ENCODE results near the gene DCLK3.
A peak's percentile ranks its signal among the peaks of the same experiment; 100 is the strongest.

The DCLK3 gene, protein sequence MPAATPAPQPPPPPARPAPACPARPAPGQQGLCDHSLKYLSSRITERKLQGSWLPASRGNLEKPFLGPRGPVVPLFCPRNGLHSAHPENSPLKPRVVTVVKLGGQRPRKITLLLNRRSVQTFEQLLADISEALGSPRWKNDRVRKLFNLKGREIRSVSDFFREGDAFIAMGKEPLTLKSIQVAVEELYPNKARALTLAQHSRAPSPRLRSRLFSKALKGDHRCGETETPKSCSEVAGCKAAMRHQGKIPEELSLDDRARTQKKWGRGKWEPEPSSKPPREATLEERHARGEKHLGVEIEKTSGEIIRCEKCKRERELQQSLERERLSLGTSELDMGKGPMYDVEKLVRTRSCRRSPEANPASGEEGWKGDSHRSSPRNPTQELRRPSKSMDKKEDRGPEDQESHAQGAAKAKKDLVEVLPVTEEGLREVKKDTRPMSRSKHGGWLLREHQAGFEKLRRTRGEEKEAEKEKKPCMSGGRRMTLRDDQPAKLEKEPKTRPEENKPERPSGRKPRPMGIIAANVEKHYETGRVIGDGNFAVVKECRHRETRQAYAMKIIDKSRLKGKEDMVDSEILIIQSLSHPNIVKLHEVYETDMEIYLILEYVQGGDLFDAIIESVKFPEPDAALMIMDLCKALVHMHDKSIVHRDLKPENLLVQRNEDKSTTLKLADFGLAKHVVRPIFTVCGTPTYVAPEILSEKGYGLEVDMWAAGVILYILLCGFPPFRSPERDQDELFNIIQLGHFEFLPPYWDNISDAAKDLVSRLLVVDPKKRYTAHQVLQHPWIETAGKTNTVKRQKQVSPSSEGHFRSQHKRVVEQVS

DNA sequence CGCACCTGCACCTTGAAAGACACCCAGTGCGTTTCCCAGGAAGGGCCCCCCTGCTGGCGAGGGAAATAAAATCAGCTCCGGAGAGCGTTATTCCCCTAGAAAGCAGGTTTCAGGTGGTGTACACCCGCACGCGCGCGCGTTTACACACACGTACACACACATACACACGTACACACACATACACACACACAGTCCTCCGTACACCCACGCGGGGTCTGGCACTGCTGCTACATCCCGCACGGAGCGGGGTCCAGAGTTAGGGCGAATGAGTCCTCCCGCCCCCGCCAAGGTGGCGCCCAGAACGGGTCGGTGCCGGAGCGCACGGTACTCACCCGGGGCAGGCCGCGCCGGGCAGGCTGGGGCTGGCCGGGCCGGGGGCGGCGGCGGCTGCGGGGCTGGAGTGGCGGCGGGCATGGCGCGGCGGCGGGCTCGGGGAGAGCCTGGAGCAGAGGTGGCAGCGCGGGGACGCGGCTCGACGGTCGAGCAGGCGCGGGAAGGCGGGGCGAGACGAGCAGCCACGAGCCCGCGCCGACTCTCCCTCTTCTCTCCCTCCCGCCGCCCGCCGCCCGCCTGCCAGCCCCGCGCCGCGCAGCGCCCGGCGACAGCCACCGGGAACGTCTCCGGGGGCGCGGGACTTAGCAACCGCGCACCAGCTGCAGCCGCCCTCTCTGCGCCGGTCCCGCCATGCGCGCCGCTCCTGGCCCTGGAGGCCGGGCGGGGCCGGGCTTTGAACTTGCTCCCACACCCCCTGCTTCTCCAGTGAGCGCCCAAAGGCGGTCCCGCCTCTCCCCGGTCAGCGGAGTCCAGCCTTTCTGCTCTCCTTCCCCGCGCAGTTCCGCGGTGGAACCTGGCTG, at the start of gene DCLK3:
Gene DCLK3, minus strand, starts transcription at position 704 of the 854 bp plus-strand sequence. Its CDS starts 290 bp downstream, at position 414.
- no peak for DNase-seq (ENCODE audit: low read depth)
- peak within 1 kb of the TSS; percentile 13 for H3K4me3 ChIP-seq (ENCODE audit: low read depth, low read length)
- TF ChIP-seq, protein P1, sequence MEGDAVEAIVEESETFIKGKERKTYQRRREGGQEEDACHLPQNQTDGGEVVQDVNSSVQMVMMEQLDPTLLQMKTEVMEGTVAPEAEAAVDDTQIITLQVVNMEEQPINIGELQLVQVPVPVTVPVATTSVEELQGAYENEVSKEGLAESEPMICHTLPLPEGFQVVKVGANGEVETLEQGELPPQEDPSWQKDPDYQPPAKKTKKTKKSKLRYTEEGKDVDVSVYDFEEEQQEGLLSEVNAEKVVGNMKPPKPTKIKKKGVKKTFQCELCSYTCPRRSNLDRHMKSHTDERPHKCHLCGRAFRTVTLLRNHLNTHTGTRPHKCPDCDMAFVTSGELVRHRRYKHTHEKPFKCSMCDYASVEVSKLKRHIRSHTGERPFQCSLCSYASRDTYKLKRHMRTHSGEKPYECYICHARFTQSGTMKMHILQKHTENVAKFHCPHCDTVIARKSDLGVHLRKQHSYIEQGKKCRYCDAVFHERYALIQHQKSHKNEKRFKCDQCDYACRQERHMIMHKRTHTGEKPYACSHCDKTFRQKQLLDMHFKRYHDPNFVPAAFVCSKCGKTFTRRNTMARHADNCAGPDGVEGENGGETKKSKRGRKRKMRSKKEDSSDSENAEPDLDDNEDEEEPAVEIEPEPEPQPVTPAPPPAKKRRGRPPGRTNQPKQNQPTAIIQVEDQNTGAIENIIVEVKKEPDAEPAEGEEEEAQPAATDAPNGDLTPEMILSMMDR (conservative IDR thresholded peaks at IDR 0.05; ENCODE audit: low read depth, low read length): no peak

DNA sequence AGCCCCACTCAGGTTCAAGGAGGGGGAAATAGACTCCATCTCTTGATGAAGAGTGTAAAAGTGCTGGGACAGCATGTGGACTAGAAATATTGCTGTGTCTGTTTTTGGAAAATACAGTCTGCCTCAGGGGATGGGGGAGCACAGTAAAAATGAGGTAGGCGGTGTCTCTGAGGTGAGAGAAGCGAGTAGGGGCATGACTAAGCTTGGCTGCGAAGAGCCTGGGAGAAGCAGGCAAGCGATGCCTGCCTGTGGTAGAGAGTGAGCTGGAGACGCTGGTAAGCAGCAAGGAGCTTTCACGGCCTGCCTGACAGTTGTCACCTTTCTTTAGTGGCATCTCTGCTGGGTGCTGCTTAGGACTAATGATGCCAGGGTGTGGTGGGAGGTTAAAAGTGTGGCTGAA, 49.0 kb upstream of the DCLK3 start:
- TF ChIP-seq, protein P1 (conservative IDR thresholded peaks at IDR 0.05; ENCODE audit: low read depth, low read length): no peak
- no peak overlapping the region for H3K4me3 ChIP-seq (ENCODE audit: low read depth, low read length)
- no peak for DNase-seq (ENCODE audit: low read depth)

DNA sequence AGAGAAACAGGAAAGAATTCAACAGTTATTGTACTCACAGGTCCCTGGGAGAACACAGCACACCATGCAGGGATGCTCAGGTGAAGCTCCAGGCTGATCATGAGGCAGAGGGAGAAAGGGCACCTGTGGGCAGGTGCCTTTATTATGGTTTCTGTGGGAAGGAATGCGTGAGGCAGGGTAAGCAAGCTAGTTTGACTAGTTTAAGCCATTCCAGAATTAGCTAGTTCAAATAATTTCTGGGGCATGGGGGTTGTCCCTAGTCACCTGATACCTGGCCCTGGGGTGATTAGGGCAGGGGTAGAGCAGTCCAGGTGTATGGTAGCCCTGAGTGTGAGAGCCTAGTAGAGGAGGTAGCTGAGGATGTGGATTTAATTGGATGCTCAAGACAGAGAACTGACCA, 47.9 kb upstream of the DCLK3 start:
- no peak for DNase-seq (ENCODE audit: low read depth)
- TF ChIP-seq, protein P1 (conservative IDR thresholded peaks at IDR 0.05; ENCODE audit: low read depth, low read length): no peak
- no peak overlapping the region for H3K4me3 ChIP-seq (ENCODE audit: low read depth, low read length)

DNA sequence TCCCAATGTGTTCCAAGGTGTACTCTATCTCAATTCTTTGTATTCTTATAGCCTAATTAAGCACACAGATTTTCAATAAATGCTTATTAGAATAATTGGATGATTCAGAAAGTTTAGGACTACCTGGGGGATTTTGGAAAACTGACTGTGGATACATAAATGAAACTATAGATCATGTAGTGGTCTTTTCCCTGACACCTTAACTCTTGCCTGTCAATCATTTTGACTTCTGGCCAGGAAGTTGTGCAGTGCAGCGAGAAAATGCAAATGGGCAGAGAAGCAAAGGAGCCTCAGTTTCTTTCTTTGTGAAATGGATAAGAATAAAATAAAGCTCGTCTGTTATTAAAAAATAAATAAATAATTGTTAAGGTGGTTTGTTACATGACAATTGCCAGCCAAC, 47.4 kb upstream of the DCLK3 start:
- no peak for DNase-seq (ENCODE audit: low read depth)
- no peak overlapping the region for H3K4me3 ChIP-seq (ENCODE audit: low read depth, low read length)
- TF ChIP-seq, protein P1 (conservative IDR thresholded peaks at IDR 0.05; ENCODE audit: low read depth, low read length): no peak

DNA sequence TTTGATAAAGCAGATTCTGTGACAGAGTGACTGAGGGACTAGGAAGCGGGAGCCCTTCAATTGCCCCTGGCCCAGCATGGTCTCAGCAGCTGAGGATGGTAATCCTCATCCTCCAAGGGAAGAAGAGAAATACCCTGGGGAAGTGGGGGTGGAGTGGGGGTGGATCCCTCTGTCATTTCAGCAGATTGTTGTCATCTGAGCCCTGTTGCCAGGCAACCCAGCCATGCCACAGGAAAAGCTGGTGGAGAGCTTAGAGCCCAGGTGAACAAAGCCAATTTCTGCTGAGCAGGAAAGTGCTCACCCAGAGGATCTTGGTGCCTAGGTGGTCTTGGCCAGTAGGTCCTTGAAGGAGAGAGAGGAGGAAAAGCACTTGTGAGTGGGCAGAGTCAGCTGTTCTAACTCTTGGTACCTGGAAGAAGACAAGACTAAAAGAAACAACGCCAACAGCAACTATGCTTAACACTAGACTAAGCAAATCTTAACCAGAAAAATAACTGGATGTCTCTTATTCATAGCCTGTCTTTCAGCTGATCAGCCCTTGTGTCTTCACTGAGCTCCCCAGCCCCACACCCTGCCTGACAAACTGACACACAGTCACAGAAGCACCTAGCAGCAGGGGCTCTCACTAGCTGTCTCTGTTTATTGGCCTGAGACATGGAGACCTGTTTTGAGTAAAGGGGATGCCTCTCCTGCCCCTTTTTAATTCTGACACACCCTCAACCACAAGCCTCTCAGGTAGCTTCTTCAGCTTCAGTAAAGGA, 40.1 kb upstream of the DCLK3 start:
- TF ChIP-seq, protein P1 (conservative IDR thresholded peaks at IDR 0.05; ENCODE audit: low read depth, low read length): no peak
- no peak overlapping the region for H3K4me3 ChIP-seq (ENCODE audit: low read depth, low read length)
- DNase-seq (ENCODE audit: low read depth): no peak
